Dermis microvascular lymphatic vessel endothelial cell (primary cell): ENCODE results near the gene TWNK. TPM values are rescaled to one million over a fixed set of nuclear protein-coding genes. Genes with fewer than 3 reads are reported as not detected.
"Not testable (repeated sequence)": the region's sequence is repeated elsewhere in the genome, so short reads cannot be mapped to it uniquely, and the experiment has no call there.

Experiments used
- DNase-seq, 2 donors: peaks; one replicate each; pipeline versions ENCODE4 v3.0.0 to v3.0.0-alpha.2; 2010; ENCODE audit warnings: low read depth in 2 of 2
- total RNA-seq: library from RNA; depleted of rRNA; stranded (reverse); fragments of >200 nt; gene quantifications from 2 replicates; pipeline ENCODE4 v1.2.1, GENCODE V29; 2014

Gene TWNK
- total RNA-seq, 1 donor from 2014 or later: 5.3 TPM

GRCh38 chr10:100972904-100973535 lies 14.3 kb upstream of the TWNK start:
- no peak for DNase-seq

GRCh38 chr10:100975397-100975796 lies 11.9 kb upstream of the TWNK start:
- not testable (repeated sequence) for DNase-seq

GRCh38 chr10:100976906-100977305 lies 10.4 kb upstream of the TWNK start:
- no peak for DNase-seq

GRCh38 chr10:100977436-100977835 lies 9.9 kb upstream of the TWNK start:
- no peak for DNase-seq

GRCh38 chr10:100978121-100978900 lies 9.0 kb upstream of the TWNK start:
- no peak for DNase-seq

GRCh38 chr10:100978901-100979195 lies 8.5 kb upstream of the TWNK start:
- no peak for DNase-seq

GRCh38 chr10:100979791-100980272 lies 7.5 kb upstream of the TWNK start:
- DNase-seq: no peak

- no peak for DNase-seq
Observed at GRCh38 chr10:100980311-100980710, 7.0 kb upstream of the TWNK start.

- no peak for DNase-seq
Observed at GRCh38 chr10:100980711-100981110, 6.6 kb upstream of the TWNK start.

- no peak for DNase-seq
Observed at GRCh38 chr10:100981178-100981772, 6.1 kb upstream of the TWNK start.

- no peak for DNase-seq
Observed at GRCh38 chr10:100982916-100983830, 4.2 kb upstream of the TWNK start.

- DNase-seq: no peak
Observed at GRCh38 chr10:100983868-100984671, 3.3 kb upstream of the TWNK start.

- no peak for DNase-seq
Observed at GRCh38 chr10:100984672-100985177, 2.6 kb upstream of the TWNK start.

GRCh38 chr10:100985336-100985735 lies 2.0 kb upstream of the TWNK start:
- no peak for DNase-seq

GRCh38 chr10:100986623-100986951 lies 756 bp upstream of the TWNK start:
- no peak for DNase-seq

- no peak for DNase-seq
Observed at GRCh38 chr10:100987685-100988049, 324 bp downstream of the TWNK start.

- no peak for DNase-seq
Observed at GRCh38 chr10:100988166-100988565, 823 bp downstream of the TWNK start.

GRCh38 chr10:100989088-100989487 lies 1.7 kb downstream of the TWNK start:
- no peak for DNase-seq

- peak in 1 of 2 donors; percentile 56 for DNase-seq
Observed at GRCh38 chr10:100993986-100994708, 6.8 kb downstream of the TWNK start.

- DNase-seq: no peak
Observed at GRCh38 chr10:100995181-100995580, 7.8 kb downstream of the TWNK start.
